ENCODE results near the gene UBE2QL1.

DNA sequence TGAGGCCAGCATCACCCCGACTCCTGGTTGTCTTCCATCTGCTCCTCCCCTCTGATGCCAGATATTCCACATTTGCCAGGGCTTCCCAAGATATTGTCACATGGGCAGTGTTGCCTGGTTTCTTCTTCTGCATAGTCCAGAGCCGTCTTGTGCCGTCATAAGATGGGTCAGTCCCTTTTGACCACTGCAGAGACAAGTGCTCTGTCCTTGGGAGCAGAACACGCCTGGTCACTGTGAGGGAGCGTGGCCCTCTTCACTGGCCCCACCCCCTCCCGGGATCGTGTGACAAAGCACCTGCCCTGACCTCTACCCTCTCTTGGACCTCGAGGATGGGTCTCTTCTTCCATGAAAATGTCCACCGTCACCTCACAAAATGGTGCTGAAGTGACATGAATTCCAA lies 41.6 kb downstream of the UBE2QL1 start:
- TF ChIP-seq, protein P1, sequence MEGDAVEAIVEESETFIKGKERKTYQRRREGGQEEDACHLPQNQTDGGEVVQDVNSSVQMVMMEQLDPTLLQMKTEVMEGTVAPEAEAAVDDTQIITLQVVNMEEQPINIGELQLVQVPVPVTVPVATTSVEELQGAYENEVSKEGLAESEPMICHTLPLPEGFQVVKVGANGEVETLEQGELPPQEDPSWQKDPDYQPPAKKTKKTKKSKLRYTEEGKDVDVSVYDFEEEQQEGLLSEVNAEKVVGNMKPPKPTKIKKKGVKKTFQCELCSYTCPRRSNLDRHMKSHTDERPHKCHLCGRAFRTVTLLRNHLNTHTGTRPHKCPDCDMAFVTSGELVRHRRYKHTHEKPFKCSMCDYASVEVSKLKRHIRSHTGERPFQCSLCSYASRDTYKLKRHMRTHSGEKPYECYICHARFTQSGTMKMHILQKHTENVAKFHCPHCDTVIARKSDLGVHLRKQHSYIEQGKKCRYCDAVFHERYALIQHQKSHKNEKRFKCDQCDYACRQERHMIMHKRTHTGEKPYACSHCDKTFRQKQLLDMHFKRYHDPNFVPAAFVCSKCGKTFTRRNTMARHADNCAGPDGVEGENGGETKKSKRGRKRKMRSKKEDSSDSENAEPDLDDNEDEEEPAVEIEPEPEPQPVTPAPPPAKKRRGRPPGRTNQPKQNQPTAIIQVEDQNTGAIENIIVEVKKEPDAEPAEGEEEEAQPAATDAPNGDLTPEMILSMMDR (conservative IDR thresholded peaks at IDR 0.05; ENCODE audit: low read depth, low read length): no peak
- TF ChIP-seq EZH2 (IDR thresholded peaks at IDR 0.05; ENCODE audit: borderline replicate concordance, low read depth, low read length, poor library complexity, severe bottlenecking): no peak
